Measurements from ENCODE around the gene WDR64. TPM values are rescaled to one million over a fixed set of nuclear protein-coding genes. Genes with fewer than 3 reads are reported as not detected.

Gene WDR64
- total and polyA plus RNA-seq, 2 of the 13 experiments (the other 11 are each of a cell fraction or from before 2014, with no cell fraction given), result not detected

- TF ChIP-seq ZBTB26 (CRISPR knock-in tag; IDR thresholded peaks at IDR 0.05; ENCODE audit: borderline replicate concordance) (no peak), KLF11 (CRISPR knock-in tag; IDR thresholded peaks at IDR 0.05) (no peak), ZNF672 (CRISPR knock-in tag; IDR thresholded peaks at IDR 0.05) (no peak), PAWR (CRISPR knock-in tag; IDR thresholded peaks at IDR 0.05; ENCODE audit: borderline replicate concordance) (no peak), NFKBIZ (CRISPR knock-in tag; IDR thresholded peaks at IDR 0.05) (no peak), MAF1 (CRISPR knock-in tag; IDR thresholded peaks at IDR 0.05; ENCODE audit: borderline replicate concordance) (no peak), ZNF597 (CRISPR knock-in tag; IDR thresholded peaks at IDR 0.05) (no peak), ZFX (CRISPR knock-in tag; IDR thresholded peaks at IDR 0.05; ENCODE audit: low read depth) (peak; percentile 65; the same call in 1 of the 2 replicates), ZNF564 (CRISPR knock-in tag; IDR thresholded peaks at IDR 0.05) (no peak), KDM4B (CRISPR knock-in tag; IDR thresholded peaks at IDR 0.05) (no peak), ZSCAN31 (CRISPR knock-in tag; IDR thresholded peaks at IDR 0.05; ENCODE audit: low read depth) (0 out of 2 replicates have a peak, but pooled peaks have one; percentile 24), CEBPB (IDR thresholded peaks at IDR 0.05; ENCODE audit: borderline replicate concordance, low read depth, low read length) (no peak), NBN (conservative IDR thresholded peaks at IDR 0.05) (no peak), NFE2L2 (IDR thresholded peaks at IDR 0.05; ENCODE audit: low read length) (no peak), CBX5 (CRISPR knock-in tag; IDR thresholded peaks at IDR 0.05; ENCODE audit: borderline replicate concordance) (no peak), CREBL2 (CRISPR knock-in tag; IDR thresholded peaks at IDR 0.05; ENCODE audit: borderline replicate concordance) (no peak), GLMP (CRISPR knock-in tag; IDR thresholded peaks at IDR 0.05; ENCODE audit: borderline replicate concordance) (no peak), SPEN (CRISPR knock-in tag; IDR thresholded peaks at IDR 0.05; ENCODE audit: low read depth) (no peak), SRSF4 (IDR thresholded peaks at IDR 0.05; ENCODE audit: low read depth, low read length, poor library complexity, severe bottlenecking) (no peak), SMAD3 (CRISPR knock-in tag; IDR thresholded peaks at IDR 0.05) (no peak), ZNF232 (CRISPR knock-in tag; IDR thresholded peaks at IDR 0.05; ENCODE audit: borderline replicate concordance) (peak; percentile 85; the same call in 1 of the 2 replicates), RFXAP (CRISPR knock-in tag; IDR thresholded peaks at IDR 0.05; ENCODE audit: borderline replicate concordance) (peak; percentile 43; the same call in 1 of the 2 replicates), ASH2L (IDR thresholded peaks at IDR 0.05; ENCODE audit: insufficient read length, low read depth, low read length) (peak; percentile 38)
- TF ChIP-seq, protein P1, sequence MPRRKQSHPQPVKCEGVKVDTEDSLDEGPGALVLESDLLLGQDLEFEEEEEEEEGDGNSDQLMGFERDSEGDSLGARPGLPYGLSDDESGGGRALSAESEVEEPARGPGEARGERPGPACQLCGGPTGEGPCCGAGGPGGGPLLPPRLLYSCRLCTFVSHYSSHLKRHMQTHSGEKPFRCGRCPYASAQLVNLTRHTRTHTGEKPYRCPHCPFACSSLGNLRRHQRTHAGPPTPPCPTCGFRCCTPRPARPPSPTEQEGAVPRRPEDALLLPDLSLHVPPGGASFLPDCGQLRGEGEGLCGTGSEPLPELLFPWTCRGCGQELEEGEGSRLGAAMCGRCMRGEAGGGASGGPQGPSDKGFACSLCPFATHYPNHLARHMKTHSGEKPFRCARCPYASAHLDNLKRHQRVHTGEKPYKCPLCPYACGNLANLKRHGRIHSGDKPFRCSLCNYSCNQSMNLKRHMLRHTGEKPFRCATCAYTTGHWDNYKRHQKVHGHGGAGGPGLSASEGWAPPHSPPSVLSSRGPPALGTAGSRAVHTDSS (CRISPR knock-in tag; conservative IDR thresholded peaks at IDR 0.05), result no peak
Measured at GRCh38 chr1:241640149-241640866, 11.8 kb upstream of the WDR64 start, which contains the start of the genes CHML and OPN3 (continued).
